DLD1 (cell line): ENCODE results near the gene ADAM33.

Experiments
- in situ Hi-C: cut with HindIII; loops from 2 replicates; pipeline ENCODE4 v1.10.0; 2017; ENCODE audit warnings: low sequenced_read_pairs

ADAM33 gene

GRCh38 chr20:3691306-3691705, 9.5 kb upstream of the ADAM33 start:
- in situ Hi-C loops, result no loop called here

GRCh38 chr20:3690413-3690812, 8.6 kb upstream of the ADAM33 start:
- in situ Hi-C loops, result no loop called here

GRCh38 chr20:3689978-3690377, 8.2 kb upstream of the ADAM33 start:
- in situ Hi-C loops, result no loop called here

- in situ Hi-C loops, result no loop called here
These were observed 5.8 kb upstream of the ADAM33 start for GRCh38 chr20:3687655-3688054.

- in situ Hi-C loops, result no loop called here
These were observed 5.1 kb upstream of the ADAM33 start for GRCh38 chr20:3686867-3687321.

GRCh38 chr20:3686421-3686820, 4.6 kb upstream of the ADAM33 start:
- in situ Hi-C loops, result no loop called here

- in situ Hi-C loops, result no loop called here
These were observed 3.5 kb upstream of the ADAM33 start for GRCh38 chr20:3685341-3685740.

- in situ Hi-C loops, result no loop called here
These were observed 369 bp downstream of the ADAM33 start for GRCh38 chr20:3681352-3681930.

- in situ Hi-C loops, result no loop called here
These were observed 984 bp downstream of the ADAM33 start for GRCh38 chr20:3680701-3681351.

- in situ Hi-C loops, result no loop called here
These were observed 1.8 kb downstream of the ADAM33 start for GRCh38 chr20:3679749-3680700.

- in situ Hi-C loops, result no loop called here
These were observed 2.7 kb downstream of the ADAM33 start for GRCh38 chr20:3678856-3679720.

GRCh38 chr20:3678198-3678597, 3.6 kb downstream of the ADAM33 start:
- in situ Hi-C loops, result no loop called here

GRCh38 chr20:3677733-3678132, 4.1 kb downstream of the ADAM33 start:
- in situ Hi-C loops, result no loop called here

- in situ Hi-C loops, result no loop called here
These were observed 6.6 kb downstream of the ADAM33 start for GRCh38 chr20:3674995-3675900.

GRCh38 chr20:3674447-3674846, 7.4 kb downstream of the ADAM33 start:
- in situ Hi-C loops, result no loop called here

- in situ Hi-C loops, result no loop called here
These were observed 8.4 kb downstream of the ADAM33 start for GRCh38 chr20:3673221-3674070.

GRCh38 chr20:3672547-3673171, 9.2 kb downstream of the ADAM33 start:
- in situ Hi-C loops, result no loop called here

GRCh38 chr20:3671986-3672546, 9.7 kb downstream of the ADAM33 start:
- in situ Hi-C loops, result no loop called here
